MM.1S (cell line): ENCODE data around the gene SGMS1.

Source experiments
- DNase-seq: peaks from one replicate; pipeline ENCODE4 v3.0.0-alpha.2; 2015
- H2AFZ ChIP-seq: fragments of 300-600 bp; sonication (generic); 2 replicates; pipeline ENCODE4 v1.6.0; 2016; ENCODE audit warnings: antibody characterized with exemption, low read length
- H3F3A ChIP-seq: fragments of 300-600 bp; sonication (generic); 2 replicates; pipeline ENCODE4 v1.6.1; 2016; ENCODE audit warnings: mild to moderate bottlenecking, antibody characterized with exemption, low read length, moderate library complexity, mixed read lengths; ENCODE audit not compliant: insufficient read depth
- H3K27ac ChIP-seq: fragments of 300-600 bp; sonication (generic); 2 replicates; pipeline ENCODE4 v1.5.1; 2016; ENCODE audit warnings: mild to moderate bottlenecking, low read length
- H3K27me3 ChIP-seq: fragments of 300-600 bp; sonication (generic); replicated peaks from 2 replicates; pipeline ENCODE4 v1.6.0; 2016; ENCODE audit warnings: low read length; ENCODE audit not compliant: insufficient read depth
- H3K36me3 ChIP-seq: fragments of 300-600 bp; sonication (generic); replicated peaks from 2 replicates; pipeline ENCODE4 v1.6.1; 2016; ENCODE audit warnings: mild to moderate bottlenecking, low read length, mixed read lengths; ENCODE audit not compliant: insufficient read depth
- H3K4me1 ChIP-seq: fragments of 300-600 bp; sonication (generic); 2 replicates; pipeline ENCODE4 v1.6.1; 2016; ENCODE audit warnings: low read length, mixed read lengths
- H3K4me2 ChIP-seq: fragments of 300-600 bp; sonication (generic); 2 replicates; pipeline ENCODE4 v1.6.0; 2016; ENCODE audit warnings: low read depth, low read length
- H3K4me3 ChIP-seq: fragments of 300-600 bp; sonication (generic); 2 replicates; pipeline ENCODE4 v1.5.1; 2016; ENCODE audit warnings: low read length, mixed read lengths
- H3K79me2 ChIP-seq: fragments of 300-600 bp; sonication (generic); 2 replicates; pipeline ENCODE4 v1.6.1; 2016; ENCODE audit warnings: mixed run types, low read length, mixed read lengths
- H3K9ac ChIP-seq: fragments of 300-600 bp; sonication (generic); 2 replicates; pipeline ENCODE4 v1.6.1; 2016; ENCODE audit warnings: low read length, mixed read lengths
- H3K9me2 ChIP-seq: fragments of 300-600 bp; sonication (generic); replicated peaks from 2 replicates; pipeline ENCODE4 v1.6.1; 2016; ENCODE audit warnings: mild to moderate bottlenecking, low read length, mixed read lengths; ENCODE audit not compliant: insufficient read depth
- H3K9me3 ChIP-seq: fragments of 300-600 bp; sonication (generic); replicated peaks from 2 replicates; pipeline ENCODE4 v1.6.1; 2016; ENCODE audit warnings: mild to moderate bottlenecking, low read length, mixed read lengths; ENCODE audit not compliant: insufficient read depth
- H4K20me1 ChIP-seq: fragments of 300-600 bp; sonication (generic); 2 replicates; pipeline ENCODE4 v1.6.1; 2016; ENCODE audit warnings: mild to moderate bottlenecking, low read length, moderate library complexity, mixed read lengths; ENCODE audit not compliant: insufficient read depth
- EZH2 ChIP-seq: fragments of 300-600 bp; sonication (generic); optimal IDR thresholded peaks from 2 replicates; pipeline ENCODE3; 2017; ENCODE audit warnings: low read depth, mild to moderate bottlenecking, antibody characterized with exemption, low read length, mixed read lengths
- EZH2phosphoT487 ChIP-seq: fragments of 300-600 bp; sonication (generic); IDR thresholded peaks from 2 replicates; pipeline ENCODE4 v1.6.1; 2018; ENCODE audit warnings: antibody characterized with exemption, low read length
- TF ChIP-seq, protein P1 (sequence below): fragments of 300-600 bp; sonication (generic); IDR thresholded peaks from 2 replicates; pipeline ENCODE4 v1.5.1; 2016; ENCODE audit warnings: antibody characterized with exemption, low read length, mixed read lengths

The SGMS1 gene

DNA sequence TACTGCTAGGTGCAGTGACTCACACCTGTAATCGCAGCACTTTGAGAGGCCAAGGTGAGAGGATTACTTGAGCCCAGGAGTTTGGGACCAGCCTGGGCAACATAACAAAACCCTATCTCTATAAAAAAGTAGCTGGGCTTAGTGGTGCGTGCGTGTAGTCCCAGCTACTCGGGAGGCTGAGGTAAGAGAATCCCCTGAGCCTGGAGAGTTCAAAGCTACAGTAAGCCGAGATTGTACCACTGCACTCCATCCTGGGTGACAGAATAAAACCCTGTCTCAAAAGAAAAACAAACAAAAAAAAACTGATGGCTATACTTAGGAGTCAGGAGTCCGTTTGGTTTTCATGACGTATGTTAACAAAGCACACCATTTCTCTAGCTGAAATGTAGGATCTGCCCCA lies 2.9 kb downstream of the SGMS1 start:
- Histone ChIP-seq H4K20me1 (no peaks in the 10 kb centered on the region), H3K27me3 (no peaks in the 10 kb centered on the region), H3K9me2 (no peaks in the 10 kb centered on the region), H3K27ac (peak overlapping the region; percentile 99; the same call in 1 of the 2 replicates), H3K36me3 (no peaks in the 10 kb centered on the region), H2AFZ (no peak overlapping the region), H3F3A (peaks cover 48% of the 10 kb centered on the region), H3K4me3 (peak overlapping the region; percentile 96; the same call in 1 of the 2 replicates), H3K79me2 (peaks cover 68% of the 10 kb centered on the region), H3K4me1 (peaks cover 13% of the 10 kb centered on the region), H3K4me2 (peak overlapping the region; percentile 86; the same call in 1 of the 2 replicates), H3K9ac (no peak overlapping the region; the same call in 1 of the 2 replicates), H3K9me3 (no peaks in the 10 kb centered on the region)
- DNase-seq: no peak
- TF ChIP-seq EZH2: no peak
- TF ChIP-seq EZH2phosphoT487: no peak
- TF ChIP-seq, protein P1, sequence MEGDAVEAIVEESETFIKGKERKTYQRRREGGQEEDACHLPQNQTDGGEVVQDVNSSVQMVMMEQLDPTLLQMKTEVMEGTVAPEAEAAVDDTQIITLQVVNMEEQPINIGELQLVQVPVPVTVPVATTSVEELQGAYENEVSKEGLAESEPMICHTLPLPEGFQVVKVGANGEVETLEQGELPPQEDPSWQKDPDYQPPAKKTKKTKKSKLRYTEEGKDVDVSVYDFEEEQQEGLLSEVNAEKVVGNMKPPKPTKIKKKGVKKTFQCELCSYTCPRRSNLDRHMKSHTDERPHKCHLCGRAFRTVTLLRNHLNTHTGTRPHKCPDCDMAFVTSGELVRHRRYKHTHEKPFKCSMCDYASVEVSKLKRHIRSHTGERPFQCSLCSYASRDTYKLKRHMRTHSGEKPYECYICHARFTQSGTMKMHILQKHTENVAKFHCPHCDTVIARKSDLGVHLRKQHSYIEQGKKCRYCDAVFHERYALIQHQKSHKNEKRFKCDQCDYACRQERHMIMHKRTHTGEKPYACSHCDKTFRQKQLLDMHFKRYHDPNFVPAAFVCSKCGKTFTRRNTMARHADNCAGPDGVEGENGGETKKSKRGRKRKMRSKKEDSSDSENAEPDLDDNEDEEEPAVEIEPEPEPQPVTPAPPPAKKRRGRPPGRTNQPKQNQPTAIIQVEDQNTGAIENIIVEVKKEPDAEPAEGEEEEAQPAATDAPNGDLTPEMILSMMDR: no peak

DNA sequence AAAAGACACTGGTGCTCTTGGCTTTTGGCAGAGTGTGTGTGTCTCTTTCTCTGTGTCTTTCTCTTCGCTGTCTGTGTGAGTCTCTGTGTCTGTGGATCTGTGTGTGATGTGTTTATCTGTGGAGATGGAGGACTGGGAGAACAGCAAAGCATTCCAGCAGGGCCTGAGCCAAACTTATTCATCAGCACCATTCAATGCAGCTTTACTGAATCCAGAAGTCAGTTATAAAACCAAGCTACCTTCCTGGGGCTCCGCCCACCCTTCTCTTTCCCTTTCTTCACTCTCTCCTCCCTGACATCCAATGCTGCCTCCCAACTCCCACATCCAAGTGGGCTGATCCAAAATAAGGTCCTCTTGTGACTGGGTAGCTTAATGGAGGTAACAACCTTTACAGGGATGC lies 3.9 kb downstream of the SGMS1 start:
- Histone ChIP-seq H3K9me2 (no peaks in the 10 kb centered on the region), H3K4me2 (no peak overlapping the region), H3K36me3 (no peaks in the 10 kb centered on the region), H3K27me3 (no peaks in the 10 kb centered on the region), H4K20me1 (0 out of 2 replicates have a peak, but pooled peaks cover under 1% of the 10 kb centered on the region), H3K4me1 (peaks cover 13% of the 10 kb centered on the region), H3K4me3 (no peak overlapping the region), H3K27ac (no peak overlapping the region), H2AFZ (no peak overlapping the region), H3K9ac (no peak overlapping the region), H3K9me3 (no peaks in the 10 kb centered on the region), H3F3A (peaks cover 38% of the 10 kb centered on the region), H3K79me2 (peaks cover 78% of the 10 kb centered on the region)
- TF ChIP-seq EZH2 (no peak), EZH2phosphoT487 (no peak)
- TF ChIP-seq, protein P1: no peak
- DNase-seq: no peak

DNA sequence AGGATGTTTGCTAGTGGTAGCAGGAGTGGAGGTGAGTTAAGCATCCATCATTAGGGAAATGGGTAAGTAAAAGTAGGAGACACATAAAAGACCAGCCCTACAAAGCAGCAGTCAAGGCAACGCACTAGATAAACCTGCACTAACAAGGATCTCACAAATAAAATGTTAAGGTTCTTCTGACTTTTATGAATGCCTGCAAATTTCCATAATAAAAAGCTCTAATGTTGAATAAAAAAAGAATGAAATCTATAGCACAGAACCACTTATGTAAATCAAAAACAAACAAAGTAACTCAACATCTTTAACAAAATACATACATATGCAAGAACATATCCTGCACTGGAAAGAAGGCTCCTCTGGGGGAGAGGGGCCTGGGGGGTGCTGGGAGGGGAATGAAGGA lies 4.6 kb downstream of the SGMS1 start:
- Histone ChIP-seq H3K27me3 (no peaks in the 10 kb centered on the region), H3K9ac (no peak overlapping the region), H3K9me2 (no peaks in the 10 kb centered on the region), H3K27ac (no peak overlapping the region), H4K20me1 (0 out of 2 replicates have a peak, but pooled peaks cover 4% of the 10 kb centered on the region), H3K4me3 (no peak overlapping the region), H3K4me1 (peaks cover 13% of the 10 kb centered on the region), H3F3A (peaks cover 31% of the 10 kb centered on the region), H3K9me3 (no peaks in the 10 kb centered on the region), H3K36me3 (no peaks in the 10 kb centered on the region), H3K4me2 (no peak overlapping the region), H3K79me2 (peaks cover 86% of the 10 kb centered on the region), H2AFZ (no peak overlapping the region)
- no peak for DNase-seq
- no peak for TF ChIP-seq EZH2
- TF ChIP-seq, protein P1: no peak
- TF ChIP-seq EZH2phosphoT487: no peak
